Measurements from ENCODE around the gene POLA1.
A peak's percentile ranks its signal among the peaks of the same experiment; 100 is the strongest.

DNA sequence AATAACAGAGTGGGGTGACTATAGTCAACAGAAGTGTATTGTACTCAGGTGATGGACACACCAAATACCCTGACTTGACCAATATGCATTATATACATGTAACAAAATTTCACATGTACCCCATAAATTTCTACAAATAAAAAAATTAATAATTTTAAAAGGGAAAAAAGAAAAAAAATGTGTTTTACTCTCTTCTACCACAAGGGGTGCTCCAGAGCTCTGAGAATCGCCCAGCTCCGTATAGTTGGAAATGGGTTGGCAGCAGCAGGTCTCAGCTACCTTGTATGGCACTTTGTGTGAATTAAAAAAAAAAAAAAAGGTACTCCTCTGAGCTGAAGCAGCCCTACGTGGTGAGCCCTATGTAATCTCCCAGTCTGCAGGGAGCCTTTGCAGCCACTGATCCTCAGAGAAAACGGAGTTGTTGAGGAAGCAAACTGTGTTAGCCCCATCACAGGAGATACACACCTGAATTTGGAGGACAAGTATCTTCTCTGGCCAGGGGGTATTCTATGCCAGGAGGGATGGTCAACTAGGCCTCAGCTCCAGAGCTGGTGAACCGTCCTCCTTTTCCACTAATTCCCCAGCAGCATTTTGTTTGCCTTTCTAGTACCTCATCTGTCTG lies 17.2 kb upstream of the POLA1 start:
- TF ChIP-seq, protein P1, sequence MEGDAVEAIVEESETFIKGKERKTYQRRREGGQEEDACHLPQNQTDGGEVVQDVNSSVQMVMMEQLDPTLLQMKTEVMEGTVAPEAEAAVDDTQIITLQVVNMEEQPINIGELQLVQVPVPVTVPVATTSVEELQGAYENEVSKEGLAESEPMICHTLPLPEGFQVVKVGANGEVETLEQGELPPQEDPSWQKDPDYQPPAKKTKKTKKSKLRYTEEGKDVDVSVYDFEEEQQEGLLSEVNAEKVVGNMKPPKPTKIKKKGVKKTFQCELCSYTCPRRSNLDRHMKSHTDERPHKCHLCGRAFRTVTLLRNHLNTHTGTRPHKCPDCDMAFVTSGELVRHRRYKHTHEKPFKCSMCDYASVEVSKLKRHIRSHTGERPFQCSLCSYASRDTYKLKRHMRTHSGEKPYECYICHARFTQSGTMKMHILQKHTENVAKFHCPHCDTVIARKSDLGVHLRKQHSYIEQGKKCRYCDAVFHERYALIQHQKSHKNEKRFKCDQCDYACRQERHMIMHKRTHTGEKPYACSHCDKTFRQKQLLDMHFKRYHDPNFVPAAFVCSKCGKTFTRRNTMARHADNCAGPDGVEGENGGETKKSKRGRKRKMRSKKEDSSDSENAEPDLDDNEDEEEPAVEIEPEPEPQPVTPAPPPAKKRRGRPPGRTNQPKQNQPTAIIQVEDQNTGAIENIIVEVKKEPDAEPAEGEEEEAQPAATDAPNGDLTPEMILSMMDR (IDR thresholded peaks at IDR 0.05): peak in 11 of 12 donors; percentile 26 to 65 (median 51)
- TF ChIP-seq POLR2A (IDR thresholded peaks at IDR 0.05): no peak

Data from heart left ventricle (tissue), 13 donors.